Measurements from ENCODE around the gene DCDC1. TPM values are rescaled to one million over a fixed set of nuclear protein-coding genes. Genes with fewer than 3 reads are reported as not detected.

The DCDC1 gene
- total RNA-seq, 4 donors from 2014 or later = 0.32 TPM; not detected in 3

GRCh38 chr11:31254415-31254814 lies 115.1 kb downstream of the DCDC1 start:
- H3K27me3 ChIP-seq = no peaks in the 10 kb centered on the region
- intact Hi-C loops (cut with DNase I; ENCODE audit: low total_unique reads) (no loop called here), in situ Hi-C loops (cut with MboI; ENCODE audit: low pct_ligation_motif_present in 1 of 4, low pct_unique_long_range_greater_than_20kb in 1 of 4, low sequenced_read_pairs in 3 of 4) (no loop called here)
- H3K36me3 ChIP-seq = no peaks in the 10 kb centered on the region
- DNase-seq = no peak
- TF ChIP-seq POLR2A (IDR thresholded peaks at IDR 0.05) (no peak), EP300 (IDR thresholded peaks at IDR 0.05; ENCODE audit: low read depth) (no peak), POLR2AphosphoS5 (IDR thresholded peaks at IDR 0.05) (no peak), CTCF (IDR thresholded peaks at IDR 0.05) (no peak)
- H3K4me3 ChIP-seq = no peak overlapping the region
- H3K27ac ChIP-seq = no peak overlapping the region
- H3K4me1 ChIP-seq = no peaks in the 10 kb centered on the region
- no peaks in the 10 kb centered on the region for H3K9me3 ChIP-seq

- Histone ChIP-seq H3K4me3 (no peak overlapping the region), H3K4me1 (no peaks in the 10 kb centered on the region), H3K9me3 (no peaks in the 10 kb centered on the region), H3K27me3 (no peaks in the 10 kb centered on the region), H3K27ac (no peak overlapping the region), H3K36me3 (no peaks in the 10 kb centered on the region)
- DNase-seq = no peak
- WGBS, 2 donors (ENCODE audit: low coverage in 1 of 2) = 37 to 51% methylated on average over 1 of the region's 1 CpG
- intact Hi-C loops (cut with DNase I; ENCODE audit: low total_unique reads) (no loop called here), in situ Hi-C loops (cut with MboI; ENCODE audit: low pct_ligation_motif_present in 1 of 4, low pct_unique_long_range_greater_than_20kb in 1 of 4, low sequenced_read_pairs in 3 of 4) (loop anchor here in 1 of 4 donors (25.0 kb wide), 1 partner anchor 939 kb away; no protein-coding TSS in a partner anchor)
- TF ChIP-seq POLR2A (IDR thresholded peaks at IDR 0.05) (no peak), POLR2AphosphoS5 (IDR thresholded peaks at IDR 0.05) (no peak), CTCF (IDR thresholded peaks at IDR 0.05) (no peak), EP300 (IDR thresholded peaks at IDR 0.05; ENCODE audit: low read depth) (no peak)
Observed at GRCh38 chr11:31248768-31249167, 120.8 kb downstream of the DCDC1 start.

GRCh38 chr11:31247321-31247720 lies 122.2 kb downstream of the DCDC1 start:
- in situ Hi-C loops (cut with MboI; ENCODE audit: low pct_ligation_motif_present in 1 of 4, low pct_unique_long_range_greater_than_20kb in 1 of 4, low sequenced_read_pairs in 3 of 4) = loop anchor here in 1 of 4 donors (25.0 kb wide), 1 partner anchor 940 kb away; no protein-coding TSS in a partner anchor
- TF ChIP-seq POLR2A (IDR thresholded peaks at IDR 0.05) (no peak), POLR2AphosphoS5 (IDR thresholded peaks at IDR 0.05) (no peak)
- Histone ChIP-seq H3K4me1 (no peaks in the 10 kb centered on the region), H3K9me3 (no peaks in the 10 kb centered on the region), H3K36me3 (no peaks in the 10 kb centered on the region), H3K27ac (no peak overlapping the region), H3K27me3 (no peaks in the 10 kb centered on the region), H3K4me3 (no peak overlapping the region)
- DNase-seq = no peak
- WGBS, 2 donors (ENCODE audit: low coverage in 1 of 2) = 85 to 87% methylated on average over 5 of the region's 5 CpGs
- intact Hi-C loops (cut with DNase I; ENCODE audit: low total_unique reads) = no loop called here

- Histone ChIP-seq H3K4me1 (no peaks in the 10 kb centered on the region), H3K27me3 (no peaks in the 10 kb centered on the region), H3K4me3 (no peak overlapping the region), H3K27ac (no peak overlapping the region), H3K36me3 (no peaks in the 10 kb centered on the region), H3K9me3 (no peaks in the 10 kb centered on the region)
- 54% methylated on average over 4 of the region's 4 CpGs for WGBS, 2 donors (ENCODE audit: low coverage in 1 of 2)
- DNase-seq = no peak
- intact Hi-C loops (cut with DNase I; ENCODE audit: low total_unique reads) (no loop called here), in situ Hi-C loops (cut with MboI; ENCODE audit: low pct_ligation_motif_present in 1 of 4, low pct_unique_long_range_greater_than_20kb in 1 of 4, low sequenced_read_pairs in 3 of 4) (loop anchor here in 1 of 4 donors (25.0 kb wide), 1 partner anchor 941 kb away; no protein-coding TSS in a partner anchor)
- TF ChIP-seq CTCF (IDR thresholded peaks at IDR 0.05) = no peak
- no peak for TF ChIP-seq EP300 (IDR thresholded peaks at IDR 0.05; ENCODE audit: low read depth)
- no peak for TF ChIP-seq POLR2AphosphoS5 (IDR thresholded peaks at IDR 0.05)
- TF ChIP-seq POLR2A (IDR thresholded peaks at IDR 0.05) = no peak
Observed at GRCh38 chr11:31246451-31247165, 122.9 kb downstream of the DCDC1 start.
